Body of pancreas (tissue), 4 donors: Measurements from ENCODE around the gene L3MBTL1.

Experiments
- CTCF ChIP-seq, 7 experiments: fragments of 450-650 bp in 4 of 7; fragments of 200-600 bp in 3 of 7; sonication (generic) in 3 of 7; IDR thresholded peaks; one replicate each; pipeline ENCODE4 v1.5.1; 2016 to 2019; ENCODE audit warnings: antibody characterized with exemption in 7 of 7
- POLR2A ChIP-seq, 3 donors: fragments of 450-650 bp; IDR thresholded peaks; one replicate each; pipeline ENCODE4 v1.6.1; 2016; ENCODE audit warnings: antibody characterized with exemption in 3 of 3, mild to moderate bottlenecking in 2 of 3

GRCh38 chr20:43464219-43464790 is 43.2 kb upstream of the L3MBTL1 start:
- no peak for TF ChIP-seq CTCF (IDR thresholded peaks at IDR 0.05)
- no peak for TF ChIP-seq POLR2A (IDR thresholded peaks at IDR 0.05)
